Adrenal gland (tissue), 19 donors: ENCODE results near the gene LCAT. TPM values are rescaled to one million over a fixed set of nuclear protein-coding genes. Genes with fewer than 3 reads are reported as not detected.
A peak's percentile ranks its signal among the peaks of the same experiment; 100 is the strongest.

Experiments
- DNase-seq, 7 donors: peaks; one replicate each; pipeline ENCODE4 v3.0.0-alpha.2; 2019 to 2020
- H3K27ac ChIP-seq, 5 donors: fragments of 200-600 bp; sonication (generic) in 4 of 5; 1 replicate in 3 of 5; 2 replicates in 2 of 5; pipeline versions ENCODE4 v1.5.1 to v1.8.0; 2016 to 2020; ENCODE audit warnings: mild to moderate bottlenecking in 1 of 5
- H3K27me3 ChIP-seq: fragments of 200-600 bp; 2 replicates; pipeline ENCODE4 v1.8.0; 2021
- H3K36me3 ChIP-seq, 2 donors: fragments of 200-600 bp; replicated peaks in 1 of 2; 1 replicate in 1 of 2; 2 replicates in 1 of 2; pipeline versions ENCODE4 v1.5.1 to v1.8.0; 2018 to 2022
- H3K4me1 ChIP-seq, 2 donors: fragments of 200-600 bp; replicated peaks in 1 of 2; 1 replicate in 1 of 2; 2 replicates in 1 of 2; pipeline versions ENCODE4 v1.5.1 to v1.8.0; 2018 to 2021
- H3K4me3 ChIP-seq, 4 donors: fragments of 200-600 bp; sonication (generic) in 3 of 4; one replicate each; pipeline ENCODE4 v1.5.1; 2016 to 2018
- H3K9me3 ChIP-seq, 3 donors: fragments of 200-600 bp; sonication (generic) in 1 of 3; replicated peaks in 1 of 3; 1 replicate in 2 of 3; 2 replicates in 1 of 3; pipeline versions ENCODE4 v1.5.1 to v1.8.0; 2016 to 2021
- POLR2A ChIP-seq, 2 donors: fragments of 450-650 bp; IDR thresholded peaks; one replicate each; pipeline ENCODE4 v1.6.1; 2017; ENCODE audit warnings: antibody characterized with exemption in 2 of 2, mild to moderate bottlenecking in 2 of 2, moderate library complexity in 1 of 2
- WGBS, 4 donors: extraction: QIAGEN DNeasy Blood & Tissue Kit in 2 of 4; methylation state at CpG; one replicate each; pipeline versions ENCODE4 v1.1.5 to v1.1.7; 2013 to 2017; 5-methylcytosine and 5-hydroxymethylcytosine counted together
- intact Hi-C, 2 donors: fragments of 100-400 bp; cut with DNase I; formaldehyde crosslinking; loops; one replicate each; pipeline versions ENCODE4 v1.14.1 to v1.15.0; 2022 to 2023
- long read RNA-seq, 10 donors: library from polyadenylated mRNA in 3 of 10; unstranded in 2 of 10; stranded (forward) in 1 of 10; transcript quantifications; one replicate each; pipeline ENCODE4 v2.0.0 and lab custom pipeline, GENCODE V29; 2021 to 2026
- polyA plus RNA-seq, 3 donors: library from polyadenylated mRNA; stranded (reverse); fragments of 200-250 nt in 2 of 3; fragments of 350-450 nt in 1 of 3; fragmentation: Illumina TruSeq in 1 of 3; extraction: RNeasy Lipid Tissue Mini Kit (QIAGEN cat#74804) in 1 of 3; gene quantifications; one replicate each; pipeline ENCODE4 v1.2.3, GENCODE V29; 2013 to 2014
- total RNA-seq, 9 donors: library from RNA; depleted of rRNA in 4 of 9; stranded (reverse); fragments of >200 nt in 4 of 9; fragments of 120-200 nt in 1 of 9; fragmentation: NEBNext Ultra II Directional in 1 of 9; extraction: Animal tissue kit (Norgen Biotek cat#: 25700) in 1 of 9; gene quantifications; one replicate each; pipeline versions ENCODE4 v1.1.0 to v1.2.4, GENCODE V29; 2013 to 2023
- TF ChIP-seq, protein P1 (sequence below), 6 experiments: fragments of 450-650 bp in 4 of 6; fragments of 200-600 bp in 2 of 6; sonication (generic) in 1 of 6; IDR thresholded peaks; 1 replicate in 5 of 6; 2 replicates in 1 of 6; pipeline versions ENCODE4 v1.5.1 to v1.8.0; 2016 to 2021; ENCODE audit warnings: antibody characterized with exemption in 6 of 6, mild to moderate bottlenecking in 2 of 6, moderate library complexity in 1 of 6
- donor health status: healthy with polysubstance abuse.
- donor health status: Bipolar disorder and iron deficiency.
- donor health status: DM: yes; HTN: yes; CAD: no.
- donor health status: DM: no; HTN: no; CAD: no.
- donor health status: DM: no; HTN: no; CAD: no.
- donor health status: DM: yes; HTN: yes; CAD: no.

Gene LCAT, protein sequence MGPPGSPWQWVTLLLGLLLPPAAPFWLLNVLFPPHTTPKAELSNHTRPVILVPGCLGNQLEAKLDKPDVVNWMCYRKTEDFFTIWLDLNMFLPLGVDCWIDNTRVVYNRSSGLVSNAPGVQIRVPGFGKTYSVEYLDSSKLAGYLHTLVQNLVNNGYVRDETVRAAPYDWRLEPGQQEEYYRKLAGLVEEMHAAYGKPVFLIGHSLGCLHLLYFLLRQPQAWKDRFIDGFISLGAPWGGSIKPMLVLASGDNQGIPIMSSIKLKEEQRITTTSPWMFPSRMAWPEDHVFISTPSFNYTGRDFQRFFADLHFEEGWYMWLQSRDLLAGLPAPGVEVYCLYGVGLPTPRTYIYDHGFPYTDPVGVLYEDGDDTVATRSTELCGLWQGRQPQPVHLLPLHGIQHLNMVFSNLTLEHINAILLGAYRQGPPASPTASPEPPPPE
- 10 to 100 TPM in 4 of 9 donors, 1 to 10 TPM in 5; 4.1 to 27.6 (median 9.4) TPM for total RNA-seq
- polyA plus RNA-seq, result 100 to 1,000 TPM in 1 of 3 donors, 10 to 100 TPM in 1, 1 to 10 TPM in 1; 3.0 to 240 (median 91.1) TPM
- long read RNA-seq, donor 1, result 0 reads
- long read RNA-seq, donor 2, partial matches to known transcripts, result 0 of 1 reads
- long read RNA-seq, donor 2, other reads (novel, unspliced or antisense), result 0 of 1 reads
- long read RNA-seq, donor 3, result 0 reads
- long read RNA-seq, donor 4, partial matches to known transcripts, result 0 of 3 reads
- long read RNA-seq, donor 4, other reads (novel, unspliced or antisense), result 3 of 3 reads
- long read RNA-seq, donor 5, partial matches to known transcripts, result 1 of 9 reads
- long read RNA-seq, donor 5, other reads (novel, unspliced or antisense), result 2 of 9 reads
- long read RNA-seq, donor 6, partial matches to known transcripts, result 0 of 4 reads
- long read RNA-seq, donor 6, other reads (novel, unspliced or antisense), result 4 of 4 reads
- long read RNA-seq, donor 7, result 0 reads
- long read RNA-seq, donor 8, partial matches to known transcripts, result 0 of 1 reads
- long read RNA-seq, donor 8, other reads (novel, unspliced or antisense), result 0 of 1 reads
- long read RNA-seq, donor 9, result 0 reads
- long read RNA-seq, donor 10, result 0 reads

- Histone ChIP-seq H3K27ac (peak within 1 kb of the TSS in 4 of 5 donors; percentile 1 to 67 (median 25)), H3K4me1 (peaks cover 0 to 17% of the 10 kb centered on the region in 2 donors), H3K36me3 (peaks cover 0 to 60% of the 10 kb centered on the region in 2 donors), H3K27me3 (no peaks in the 10 kb centered on the region), H3K9me3 (no peaks in the 10 kb centered on the region), H3K4me3 (no peak within 1 kb of the TSS)
- intact Hi-C loops, result no loop called here
- peak in 1 of 2 donors; percentile 60 for TF ChIP-seq POLR2A (IDR thresholded peaks at IDR 0.05)
- TF ChIP-seq, protein P1, sequence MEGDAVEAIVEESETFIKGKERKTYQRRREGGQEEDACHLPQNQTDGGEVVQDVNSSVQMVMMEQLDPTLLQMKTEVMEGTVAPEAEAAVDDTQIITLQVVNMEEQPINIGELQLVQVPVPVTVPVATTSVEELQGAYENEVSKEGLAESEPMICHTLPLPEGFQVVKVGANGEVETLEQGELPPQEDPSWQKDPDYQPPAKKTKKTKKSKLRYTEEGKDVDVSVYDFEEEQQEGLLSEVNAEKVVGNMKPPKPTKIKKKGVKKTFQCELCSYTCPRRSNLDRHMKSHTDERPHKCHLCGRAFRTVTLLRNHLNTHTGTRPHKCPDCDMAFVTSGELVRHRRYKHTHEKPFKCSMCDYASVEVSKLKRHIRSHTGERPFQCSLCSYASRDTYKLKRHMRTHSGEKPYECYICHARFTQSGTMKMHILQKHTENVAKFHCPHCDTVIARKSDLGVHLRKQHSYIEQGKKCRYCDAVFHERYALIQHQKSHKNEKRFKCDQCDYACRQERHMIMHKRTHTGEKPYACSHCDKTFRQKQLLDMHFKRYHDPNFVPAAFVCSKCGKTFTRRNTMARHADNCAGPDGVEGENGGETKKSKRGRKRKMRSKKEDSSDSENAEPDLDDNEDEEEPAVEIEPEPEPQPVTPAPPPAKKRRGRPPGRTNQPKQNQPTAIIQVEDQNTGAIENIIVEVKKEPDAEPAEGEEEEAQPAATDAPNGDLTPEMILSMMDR (IDR thresholded peaks at IDR 0.05), result peak in 1 of 6 experiments; percentile 1
- WGBS, 4 donors, result 32 to 61% (median 47%) methylated on average over 7 to 23 of the region's 23 CpGs
- peak in 6 of 7 donors; percentile 69 to 80 (median 78) for DNase-seq
Observed at GRCh38 chr16:67943619-67944504, at the start of gene LCAT. LCAT (minus strand) TSS chr16:67944120; CDS start chr16:67944101, 19 bp downstream.

DNA sequence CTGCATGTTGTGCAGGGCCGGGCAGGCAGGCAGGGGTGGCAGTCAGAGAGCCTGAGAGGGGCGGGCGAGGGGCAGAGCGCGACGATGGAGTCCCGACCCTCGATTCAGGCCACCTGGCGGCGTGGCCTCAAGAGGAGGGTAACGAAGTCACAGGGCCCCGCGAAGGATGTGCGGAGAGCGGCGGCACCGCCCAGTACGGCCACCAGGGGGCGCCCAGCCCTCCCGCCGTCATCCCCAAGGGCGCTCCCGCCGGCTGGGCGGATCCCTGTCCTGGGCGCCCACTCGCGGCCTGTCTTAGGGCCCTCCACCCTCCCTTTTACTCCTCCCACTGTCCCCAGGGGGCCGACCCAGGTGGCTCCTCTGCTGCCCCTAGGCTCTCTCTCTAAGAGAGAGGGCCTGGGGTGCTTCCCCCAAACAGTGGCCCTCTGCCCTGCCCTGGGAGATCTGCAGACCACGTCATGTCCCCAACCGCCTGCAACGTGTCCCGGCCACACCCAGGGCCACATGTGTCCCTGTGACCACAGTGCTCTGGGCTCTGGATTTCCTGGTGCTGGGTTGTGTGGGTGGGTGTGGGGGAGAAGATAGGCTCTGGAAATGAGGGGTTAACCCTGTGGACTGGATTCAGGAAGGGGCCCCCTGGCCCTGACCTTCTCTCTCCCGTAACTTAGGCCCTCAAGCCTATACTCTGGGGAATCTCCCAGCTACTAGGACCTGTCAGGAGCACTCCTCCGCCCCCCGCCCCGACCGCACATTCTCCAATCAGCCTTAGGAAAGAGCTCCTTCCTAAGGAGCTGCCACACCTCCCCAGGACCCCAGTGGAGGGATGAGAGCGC is 49.5 kb upstream of the LCAT start:
- Histone ChIP-seq H3K27ac (peak overlapping the region in 3 of 5 donors; percentile 56 to 64 (median 63)), H3K4me3 (peak overlapping the region in 2 of 4 donors; percentile 22 to 30), H3K9me3 (no peaks in the 10 kb centered on the region), H3K36me3 (no peaks in the 10 kb centered on the region), H3K27me3 (no peaks in the 10 kb centered on the region), H3K4me1 (peaks cover 3 to 10% of the 10 kb centered on the region in 2 donors)
- DNase-seq, result peak; percentile 68 to 82 (median 75)
- intact Hi-C loops, result loop anchor here in 1 of 2 donors (5.0 to 10.0 kb wide), 2 partner anchors 51 to 239 kb away; no protein-coding TSS in a partner anchor
- WGBS, 4 donors, result 8 to 75% (median 11%) methylated on average over 6 to 39 of the region's 39 CpGs
- TF ChIP-seq POLR2A (IDR thresholded peaks at IDR 0.05), result no peak
- TF ChIP-seq, protein P1 (IDR thresholded peaks at IDR 0.05), result peak; percentile 86 to 99 (median 97)

DNA sequence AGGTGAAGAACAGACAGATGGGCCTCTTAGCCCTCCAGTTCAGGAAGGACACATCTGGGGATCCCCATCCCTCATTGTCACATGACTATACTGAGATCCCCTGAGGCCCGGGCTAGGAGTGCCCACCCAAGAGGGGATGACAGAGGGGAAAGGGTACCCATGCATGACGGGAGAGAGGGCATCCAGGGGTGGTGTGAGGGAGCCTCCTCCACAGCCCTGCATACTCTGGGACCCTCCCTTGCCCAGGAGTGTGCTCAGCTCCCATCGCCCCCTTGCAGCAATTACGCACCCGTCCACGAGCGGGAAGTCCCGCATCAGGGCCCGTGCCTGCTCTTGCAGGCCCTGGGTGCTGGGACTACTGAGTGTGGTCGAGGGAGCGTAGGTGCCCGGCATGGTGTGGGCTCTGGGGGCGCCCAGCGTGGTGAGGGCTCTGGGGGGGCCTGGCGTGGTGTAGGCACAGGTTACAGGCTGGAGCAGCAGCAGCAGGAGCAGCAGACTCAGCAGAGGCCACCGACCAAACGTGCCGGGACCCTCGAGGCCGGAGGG is 48.8 kb upstream of the LCAT start:
- WGBS, 4 donors, result 44 to 79% (median 69%) methylated on average over 2 to 20 of the region's 20 CpGs
- Histone ChIP-seq H3K27me3 (no peaks in the 10 kb centered on the region), H3K27ac (no peak overlapping the region), H3K4me1 (peaks cover 3 to 10% of the 10 kb centered on the region in 2 donors), H3K36me3 (no peaks in the 10 kb centered on the region), H3K9me3 (no peaks in the 10 kb centered on the region), H3K4me3 (no peak overlapping the region)
- DNase-seq, result no peak
- TF ChIP-seq, protein P1 (IDR thresholded peaks at IDR 0.05), result no peak
- no peak for TF ChIP-seq POLR2A (IDR thresholded peaks at IDR 0.05)
- intact Hi-C loops, result loop anchor here in 1 of 2 donors (5.0 to 10.0 kb wide), 2 partner anchors 52 to 240 kb away; no protein-coding TSS in a partner anchor
